HG02884 (cell line): Measurements from ENCODE around the gene NCOA4.
"Not testable (repeated sequence)": the region's sequence is repeated elsewhere in the genome, so short reads cannot be mapped to it uniquely, and the experiment has no call there.

ENCODE experiments used
- ATAC-seq: cut with Tn5 transposase; IDR thresholded peaks from one replicate; pipeline ENCODE4 v1.9.1; 2021; ENCODE audit warnings: mild to moderate bottlenecking, moderate library complexity; ENCODE audit not compliant: unreplicated experiment

The NCOA4 gene

GRCh38 chr10:46020344-46020657 is 10.1 kb downstream of the NCOA4 start:
- ATAC-seq, result no peak

DNA sequence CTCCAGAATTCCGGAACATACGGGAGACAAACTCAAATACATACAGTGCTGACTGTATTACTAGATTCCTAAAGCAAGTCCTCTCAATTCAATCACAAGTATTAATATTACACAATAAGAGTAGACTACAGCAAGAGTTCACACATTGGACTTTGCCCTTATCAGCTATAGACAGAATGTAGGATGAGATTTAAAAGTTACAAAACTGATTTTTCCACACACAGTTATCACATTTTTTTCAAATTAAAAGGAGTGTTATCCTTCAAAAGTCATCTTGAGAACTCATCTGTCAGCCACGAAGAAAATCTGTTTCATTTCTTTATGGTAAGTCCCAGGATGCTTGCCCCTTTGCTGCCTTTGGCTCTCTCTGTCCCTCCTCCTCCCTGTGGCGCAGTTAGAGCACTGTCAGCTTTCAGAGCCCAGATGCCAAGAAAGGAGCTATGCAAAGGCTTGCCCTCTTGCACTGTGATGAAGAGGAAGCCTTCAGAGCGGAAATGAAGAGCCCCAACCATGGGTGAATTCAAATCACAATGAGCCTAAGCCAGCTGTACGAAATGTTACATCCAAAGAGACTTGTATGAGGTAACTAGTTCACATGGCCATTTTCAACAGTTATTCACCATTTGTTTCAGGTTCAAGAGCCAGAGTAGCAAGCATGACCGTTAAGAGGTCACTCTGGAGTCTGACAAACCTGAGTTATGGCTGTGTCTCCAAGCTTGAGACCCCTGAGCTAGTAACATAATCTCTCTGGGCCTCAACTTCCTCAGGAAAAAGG is 10.7 kb downstream of the NCOA4 start:
- ATAC-seq, result no peak

DNA sequence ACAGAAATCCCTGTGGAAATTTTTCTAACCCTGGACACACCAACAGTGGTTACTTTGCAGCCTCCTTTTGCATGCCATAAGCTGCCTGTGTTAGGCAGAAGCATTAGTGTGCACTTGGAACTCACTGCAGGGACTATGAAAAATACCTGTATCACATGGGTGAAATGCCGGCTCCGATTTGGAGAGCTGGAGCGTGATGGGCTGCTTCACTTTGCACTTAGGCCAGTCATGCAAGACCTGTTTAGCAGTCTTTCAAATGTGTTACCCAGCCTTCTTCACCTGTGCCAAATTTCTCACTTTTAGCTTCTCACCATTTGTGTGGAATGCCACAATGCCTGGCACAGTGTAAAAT is 11.3 kb downstream of the NCOA4 start:
- ATAC-seq, result no peak

- ATAC-seq, result no peak
Observed at GRCh38 chr10:46018453-46019176, 11.8 kb downstream of the NCOA4 start.

DNA sequence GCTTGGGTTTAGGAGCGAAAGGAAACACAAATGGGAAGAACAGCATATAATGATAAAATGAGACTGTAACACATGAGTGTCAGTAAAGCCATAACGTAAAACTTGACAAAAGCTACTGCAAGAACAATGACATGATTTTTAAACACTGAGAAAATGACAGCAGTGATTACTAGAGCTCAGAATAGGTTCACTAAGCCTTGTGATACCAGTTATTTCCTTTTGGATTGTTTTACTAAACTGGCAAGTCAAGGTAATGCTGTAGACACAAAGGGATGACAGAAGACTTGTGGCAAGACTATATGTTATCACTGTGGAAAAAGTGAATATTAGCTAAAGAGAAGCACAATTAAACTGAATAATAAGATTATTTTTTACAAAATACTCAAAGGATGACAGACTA is 12.7 kb downstream of the NCOA4 start:
- ATAC-seq, result no peak

DNA sequence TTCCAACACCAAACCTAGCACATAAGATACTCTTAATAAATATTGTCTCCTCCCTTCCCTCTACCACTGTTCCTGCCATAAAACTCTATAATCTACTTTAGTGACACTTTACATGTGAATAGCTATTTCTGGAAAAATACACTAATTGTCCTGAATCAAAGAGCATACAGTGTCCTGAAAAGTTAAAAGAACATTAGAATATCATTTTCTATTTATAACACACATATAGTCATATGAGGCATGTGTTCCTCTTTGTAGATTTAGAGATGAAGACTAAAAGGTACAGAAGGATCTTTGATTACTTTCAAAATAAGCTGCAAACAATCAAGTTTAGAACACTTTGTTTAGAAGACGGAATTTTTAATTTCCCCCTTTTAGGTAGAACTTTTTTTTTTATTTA is 13.6 kb downstream of the NCOA4 start:
- ATAC-seq, result no peak

DNA sequence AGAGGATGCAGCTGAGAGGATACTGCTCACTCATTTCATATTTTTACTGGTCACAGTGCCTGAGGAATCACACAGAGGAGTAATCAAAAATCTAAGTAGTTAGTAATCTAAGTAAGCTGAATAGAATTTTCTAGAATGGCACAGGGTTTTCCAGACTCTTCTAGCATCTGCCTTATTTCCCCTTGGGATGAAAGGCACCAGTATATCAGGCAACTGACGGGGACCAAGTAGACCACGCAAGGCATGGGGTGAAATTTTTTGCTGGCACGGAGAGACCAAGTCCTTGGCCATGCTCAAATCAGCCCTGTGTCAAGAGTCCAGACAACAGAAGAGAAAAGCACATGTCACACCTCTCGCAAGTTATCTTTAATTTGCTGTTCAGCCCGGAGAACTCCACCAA is 14.2 kb downstream of the NCOA4 start:
- ATAC-seq, result no peak

- ATAC-seq, result no peak
Observed at GRCh38 chr10:46014683-46015405, 15.6 kb downstream of the NCOA4 start.

- no peak for ATAC-seq
Observed at GRCh38 chr10:46014206-46014605, 16.2 kb downstream of the NCOA4 start.

DNA sequence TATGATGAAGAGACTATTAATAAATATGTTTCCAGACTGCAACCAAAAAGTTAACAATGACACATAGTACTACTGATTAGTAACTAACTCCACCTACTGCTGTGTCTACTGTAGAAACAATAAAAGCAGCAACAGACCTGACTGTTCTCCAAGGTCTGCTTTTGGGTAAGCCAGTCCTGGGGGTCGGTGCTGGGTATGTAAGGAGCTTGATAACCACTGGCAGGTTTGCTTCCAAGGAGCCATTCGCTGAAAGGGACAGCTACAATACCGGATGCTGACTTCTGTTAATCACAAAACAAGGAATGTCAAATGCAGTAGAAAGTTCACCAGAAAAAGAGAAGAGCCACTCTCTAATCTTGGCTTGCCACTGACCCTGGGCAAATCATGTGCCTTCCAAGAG is 17.7 kb downstream of the NCOA4 start:
- ATAC-seq, result no peak

DNA sequence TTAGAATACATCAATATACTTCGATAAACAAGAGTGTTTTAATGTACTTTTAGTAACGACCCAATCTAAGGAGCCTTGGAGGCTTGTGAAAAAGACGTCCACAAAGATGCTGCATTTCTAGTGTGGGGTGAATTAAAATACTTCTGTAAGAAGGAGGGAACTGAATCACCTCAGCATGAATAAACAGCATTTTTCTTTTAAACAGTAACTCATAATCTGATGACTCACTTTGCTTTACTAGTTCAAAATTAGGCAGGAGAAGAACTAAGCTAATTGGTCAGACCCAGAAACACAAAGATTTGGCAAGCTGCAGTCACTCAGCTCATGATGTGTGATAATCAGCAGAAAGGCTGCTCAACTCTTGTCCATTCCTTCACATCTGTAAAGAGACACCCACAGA is 24.2 kb downstream of the NCOA4 start:
- no peak for ATAC-seq

DNA sequence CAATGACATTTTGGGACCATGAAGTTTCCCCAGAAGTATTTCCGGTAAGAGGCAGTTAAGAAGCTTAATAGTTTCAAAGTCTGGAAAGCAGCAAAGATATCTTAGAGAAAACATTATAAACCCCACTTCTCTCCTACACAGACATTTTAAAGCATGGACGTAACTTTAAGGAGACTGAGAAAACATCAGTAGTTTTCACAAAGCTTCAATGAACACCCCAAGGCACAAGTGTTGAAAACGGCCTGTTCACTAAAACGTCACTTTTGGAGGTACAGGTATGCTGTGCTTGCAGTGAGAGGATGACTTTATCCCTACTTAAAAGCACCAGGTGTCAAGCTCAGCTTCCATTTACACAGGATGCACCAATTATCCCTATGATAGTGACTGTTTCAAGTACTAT is 25.0 kb downstream of the NCOA4 start:
- no peak for ATAC-seq

DNA sequence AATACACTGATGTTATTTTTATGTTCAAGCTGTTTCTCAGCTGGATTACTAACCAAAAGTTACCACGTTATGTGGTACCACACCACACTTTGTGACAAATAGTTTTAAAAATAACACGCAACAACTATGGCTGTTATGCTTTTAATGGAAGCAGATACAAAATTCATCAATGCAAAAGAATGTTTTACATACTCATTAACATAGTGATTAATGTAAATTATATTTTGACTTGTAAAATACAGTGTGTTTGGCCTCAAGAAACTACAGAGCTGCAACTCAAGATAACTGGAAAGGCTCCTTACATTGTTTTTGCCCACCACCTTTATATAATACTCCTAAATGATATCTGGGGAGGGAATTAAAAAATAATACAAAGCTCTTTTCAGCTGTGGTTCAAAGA is 25.5 kb downstream of the NCOA4 start:
- no peak for ATAC-seq

GRCh38 chr10:46002916-46003693 is 27.3 kb downstream of the NCOA4 start:
- no peak for ATAC-seq

DNA sequence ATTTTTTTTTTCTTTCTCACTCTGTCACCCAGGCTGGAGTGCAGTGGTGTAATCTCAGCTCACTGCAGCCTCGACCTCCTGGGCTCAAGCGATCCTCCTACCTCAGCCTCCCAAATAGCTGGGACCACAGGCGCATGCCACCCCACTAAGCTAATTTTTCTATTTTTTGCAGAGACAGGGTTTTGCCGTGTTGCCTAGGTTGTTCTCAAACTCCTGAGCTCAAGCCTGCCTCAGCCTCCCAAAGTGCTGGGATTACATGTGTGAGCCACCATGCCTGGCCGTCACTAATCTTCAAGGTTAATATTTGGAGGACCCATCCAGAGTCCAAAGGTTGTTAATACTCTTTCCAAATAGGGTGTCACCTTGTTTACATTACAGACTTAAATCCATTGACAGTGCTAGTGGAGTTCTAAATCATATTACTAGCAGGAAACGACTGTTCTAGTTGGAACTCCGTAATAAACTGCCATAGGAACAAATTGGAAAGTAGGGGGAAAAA is 28.2 kb downstream of the NCOA4 start:
- ATAC-seq, result not testable (repeated sequence)

- no peak for ATAC-seq
Observed at GRCh38 chr10:46001187-46001756, 29.2 kb downstream of the NCOA4 start.

DNA sequence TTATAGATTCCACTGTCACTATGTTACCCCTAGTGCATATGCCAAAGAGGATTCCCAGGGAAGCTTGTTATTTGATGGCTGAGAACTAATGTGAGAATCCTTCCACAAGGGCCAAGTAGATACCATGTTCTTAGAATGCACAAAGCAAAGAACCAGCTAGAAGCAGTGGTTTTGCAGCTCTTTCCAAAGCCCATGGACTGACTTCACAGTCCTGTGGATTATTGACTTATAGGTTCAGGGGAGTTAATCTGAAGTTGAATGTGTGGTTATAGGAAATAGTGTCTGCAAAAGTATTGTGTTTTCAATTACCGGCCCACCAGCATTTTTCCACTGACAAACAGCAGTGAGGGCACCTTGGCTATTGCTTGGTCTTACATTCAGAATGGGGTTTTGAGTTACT is 29.9 kb downstream of the NCOA4 start:
- ATAC-seq, result no peak

DNA sequence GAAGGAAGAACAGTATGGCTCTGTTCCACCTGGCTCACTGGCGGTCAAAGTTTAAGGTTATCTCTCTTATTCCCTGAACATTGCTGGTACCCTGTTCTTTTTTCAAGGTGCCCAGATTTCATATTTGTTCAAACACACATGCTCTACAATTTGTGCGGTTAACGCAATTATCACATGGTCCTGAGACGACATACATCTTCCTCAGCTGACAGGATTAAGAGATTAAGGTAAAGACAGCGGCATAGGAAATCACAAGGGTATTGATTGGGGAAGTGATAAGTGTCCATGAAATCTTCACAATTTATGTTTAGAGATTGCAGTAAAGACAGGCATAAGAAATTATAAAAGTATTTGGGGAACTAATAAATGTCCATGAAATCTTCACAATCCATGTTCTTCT is 30.5 kb downstream of the NCOA4 start:
- not testable (repeated sequence) for ATAC-seq

GRCh38 chr10:45997994-45998763 is 32.2 kb downstream of the NCOA4 start:
- no peak for ATAC-seq

- no peak for ATAC-seq
Observed at GRCh38 chr10:45997557-45997956, 32.9 kb downstream of the NCOA4 start.
